Sciatic nerve (tissue), 2 donors: ENCODE data around the gene MIPEP. TPM values are rescaled to one million over a fixed set of nuclear protein-coding genes. Genes with fewer than 3 reads are reported as not detected.
A peak's percentile ranks its signal among the peaks of the same experiment; 100 is the strongest.

Experiments used
- ATAC-seq: fragments of 200-7000 bp; cut with Tn5 transposase; one replicate; pipeline ENCODE4 v1.9.1; 2020; ENCODE audit warnings: mild to moderate bottlenecking, moderate library complexity
- DNase-seq: peaks from one replicate; pipeline ENCODE4 v3.0.0-alpha.2; 2020; ENCODE audit warnings: low spot score
- intact Hi-C: fragments of 100-400 bp; cut with DNase I; formaldehyde crosslinking; loops from one replicate; pipeline ENCODE4 v1.14.2; 2022
- total RNA-seq: library from RNA; stranded (reverse); fragmentation: NEBNext Ultra II Directional; extraction: Animal tissue kit (Norgen Biotek cat#: 25700); gene quantifications from one replicate; pipeline ENCODE4 v1.2.1, GENCODE V29; 2021
- donor health status: DM: no; HTN: no; CAD: no.
- donor health status: DM: no; HTN: no; CAD: no.

MIPEP gene
- total RNA-seq, 1 donor from 2014 or later: 11.9 TPM

- intact Hi-C loops: no loop called here
- ATAC-seq: no peak
- no peak for DNase-seq
Measured at GRCh38 chr13:23822252-23822824, 66.9 kb downstream of the MIPEP start.

GRCh38 chr13:23820530-23820929 is 68.7 kb downstream of the MIPEP start:
- ATAC-seq: no peak
- DNase-seq: no peak
- intact Hi-C loops: no loop called here

- intact Hi-C loops: no loop called here
- ATAC-seq (no peak), DNase-seq (no peak)
Measured at GRCh38 chr13:23817830-23818229, 71.4 kb downstream of the MIPEP start.

GRCh38 chr13:23817136-23817535 is 72.1 kb downstream of the MIPEP start:
- DNase-seq: no peak
- no peak for ATAC-seq
- intact Hi-C loops: no loop called here

GRCh38 chr13:23813635-23814034 is 75.6 kb downstream of the MIPEP start:
- no peak for ATAC-seq

GRCh38 chr13:23811366-23812062 is 77.7 kb downstream of the MIPEP start:
- DNase-seq (no peak), ATAC-seq (no peak)
- intact Hi-C loops: no loop called here

More at GRCh38 chr13:23813635-23814034, 75.6 kb downstream of the MIPEP start:
- DNase-seq: no peak
- intact Hi-C loops: no loop called here

- ATAC-seq: peak; percentile 53
Measured at GRCh38 chr13:23810685-23811240, 78.4 kb downstream of the MIPEP start.

GRCh38 chr13:23808803-23809202 is 80.4 kb downstream of the MIPEP start:
- intact Hi-C loops: no loop called here
- no peak for DNase-seq

More at GRCh38 chr13:23810685-23811240, 78.4 kb downstream of the MIPEP start:
- no peak for DNase-seq
- intact Hi-C loops: no loop called here

GRCh38 chr13:23806874-23807526 is 82.2 kb downstream of the MIPEP start:
- intact Hi-C loops: no loop called here
- DNase-seq: no peak
- ATAC-seq: no peak

More at GRCh38 chr13:23808803-23809202, 80.4 kb downstream of the MIPEP start:
- no peak for ATAC-seq

GRCh38 chr13:23805821-23806220 is 83.4 kb downstream of the MIPEP start:
- intact Hi-C loops: no loop called here
- DNase-seq: no peak
- no peak for ATAC-seq

GRCh38 chr13:23805122-23805521 is 84.1 kb downstream of the MIPEP start:
- ATAC-seq: no peak
- intact Hi-C loops: no loop called here

GRCh38 chr13:23804166-23804565 is 85.0 kb downstream of the MIPEP start:
- intact Hi-C loops: no loop called here
- DNase-seq: no peak

More at GRCh38 chr13:23805122-23805521, 84.1 kb downstream of the MIPEP start:
- DNase-seq: no peak

GRCh38 chr13:23801141-23801540 is 88.1 kb downstream of the MIPEP start:
- intact Hi-C loops: no loop called here
- ATAC-seq: no peak

More at GRCh38 chr13:23804166-23804565, 85.0 kb downstream of the MIPEP start:
- ATAC-seq: no peak

GRCh38 chr13:23799945-23800344 is 89.3 kb downstream of the MIPEP start:
- intact Hi-C loops: no loop called here
- DNase-seq (no peak), ATAC-seq (peak; percentile 80)

More at GRCh38 chr13:23801141-23801540, 88.1 kb downstream of the MIPEP start:
- no peak for DNase-seq

GRCh38 chr13:23797276-23797903 is 91.8 kb downstream of the MIPEP start:
- intact Hi-C loops: no loop called here
- DNase-seq: no peak
- ATAC-seq: no peak

- intact Hi-C loops: no loop called here
- no peak for ATAC-seq
- no peak for DNase-seq
Measured at GRCh38 chr13:23796551-23796950, 92.6 kb downstream of the MIPEP start.

GRCh38 chr13:23794267-23795161 is 94.7 kb downstream of the MIPEP start:
- DNase-seq (no peak), ATAC-seq (no peak)
- intact Hi-C loops: no loop called here

- intact Hi-C loops: no loop called here
- no peak for DNase-seq
- no peak for ATAC-seq
Measured at GRCh38 chr13:23793711-23794110, 95.5 kb downstream of the MIPEP start.
